NCI-H82 (cell line): ENCODE results near the gene CDHR2.

Source experiments
- DNase-seq: peaks from one replicate; lab custom pipeline; 2025; lab: John Stamatoyannopoulos, UW

Gene CDHR2

GRCh38 chr5:176596689-176597416 lies 47.7 kb downstream of the CDHR2 start:
- no peak for DNase-seq

- no peak for DNase-seq
These were observed 48.6 kb downstream of the CDHR2 start for GRCh38 chr5:176597417-176598389.

- peak; percentile 48 for DNase-seq
These were observed 50.7 kb downstream of the CDHR2 start for GRCh38 chr5:176599749-176600430.

- DNase-seq: peak; percentile 61
These were observed 52.9 kb downstream of the CDHR2 start for GRCh38 chr5:176601901-176602482.

- DNase-seq: peak; percentile 52
These were observed 53.9 kb downstream of the CDHR2 start for GRCh38 chr5:176603091-176603490.

- DNase-seq: no peak
These were observed 56.9 kb downstream of the CDHR2 start for GRCh38 chr5:176606032-176606431.

GRCh38 chr5:176606875-176607274 lies 57.7 kb downstream of the CDHR2 start:
- DNase-seq: no peak

- no peak for DNase-seq
These were observed 59.1 kb downstream of the CDHR2 start for GRCh38 chr5:176608142-176608705.

GRCh38 chr5:176608937-176609723 lies 60.0 kb downstream of the CDHR2 start:
- peak; percentile 47 for DNase-seq

GRCh38 chr5:176609724-176610434 lies 60.7 kb downstream of the CDHR2 start, which contains the start of gene GPRIN1:
Gene GPRIN1, minus strand, starts transcription at chr5:176610156. Its CDS starts 10,322 bp downstream, at chr5:176599834.
- peak; percentile 71 for DNase-seq

- peak; percentile 55 for DNase-seq
These were observed 61.3 kb downstream of the CDHR2 start for GRCh38 chr5:176610435-176610773.

GRCh38 chr5:176611435-176611834 lies 62.3 kb downstream of the CDHR2 start:
- no peak for DNase-seq

GRCh38 chr5:176612008-176612407 lies 62.9 kb downstream of the CDHR2 start:
- no peak for DNase-seq

GRCh38 chr5:176612855-176613254 lies 63.7 kb downstream of the CDHR2 start:
- DNase-seq: no peak

- DNase-seq: no peak
These were observed 65.8 kb downstream of the CDHR2 start for GRCh38 chr5:176614805-176615478.

GRCh38 chr5:176616511-176616910 lies 67.4 kb downstream of the CDHR2 start:
- no peak for DNase-seq

- DNase-seq: no peak
These were observed 69.6 kb downstream of the CDHR2 start for GRCh38 chr5:176618783-176619182.

GRCh38 chr5:176619203-176619568 lies 70.0 kb downstream of the CDHR2 start:
- peak; percentile 89 for DNase-seq

GRCh38 chr5:176619569-176620332 lies 70.6 kb downstream of the CDHR2 start:
- no peak for DNase-seq
